ACHN (cell line): ENCODE measurements around the gene APEH.
A peak's percentile ranks its signal among the peaks of the same experiment; 100 is the strongest.

Experiments used
- DNase-seq: peaks from one replicate; pipeline ENCODE4 v3.0.0-alpha.2; 2015
- in situ Hi-C: cut with HindIII; loops from 2 replicates; pipeline ENCODE4 v1.10.0; 2017; ENCODE audit warnings: low sequenced_read_pairs, low pct_ligation_motif_present, low pct_unique_long_range_greater_than_20kb

The APEH gene

GRCh38 chr3:49718858-49719213, 44.7 kb downstream of the APEH start:
- in situ Hi-C loops: no loop called here
- DNase-seq: no peak

GRCh38 chr3:49719214-49719884, 45.2 kb downstream of the APEH start, which contains the start of gene AMIGO3:
Gene AMIGO3 (minus strand): TSS chr3:49719684. CDS start chr3:49719465, 219 bp downstream.
- peak; percentile 90 for DNase-seq
- in situ Hi-C loops: no loop called here

- no peak for DNase-seq
- in situ Hi-C loops: no loop called here
These were observed 46.9 kb downstream of the APEH start for GRCh38 chr3:49720855-49721595.

- no peak for DNase-seq
- in situ Hi-C loops: no loop called here
These were observed 47.4 kb downstream of the APEH start for GRCh38 chr3:49721596-49721895.

- in situ Hi-C loops: no loop called here
- DNase-seq: no peak
These were observed 48.0 kb downstream of the APEH start for GRCh38 chr3:49721896-49722781.

GRCh38 chr3:49722896-49723295, 48.7 kb downstream of the APEH start:
- no peak for DNase-seq
- in situ Hi-C loops: no loop called here

GRCh38 chr3:49723296-49723627, 49.1 kb downstream of the APEH start:
- in situ Hi-C loops: no loop called here
- DNase-seq: peak; percentile 31

GRCh38 chr3:49723628-49724551, 49.7 kb downstream of the APEH start, which contains the start of gene GMPPB:
Gene GMPPB (minus strand): TSS chr3:49723951. CDS start chr3:49723726, 225 bp downstream.
- peak; percentile 95 for DNase-seq
- in situ Hi-C loops: no loop called here

- in situ Hi-C loops: no loop called here
- DNase-seq: no peak
These were observed 50.4 kb downstream of the APEH start for GRCh38 chr3:49724586-49724985.

GRCh38 chr3:49725906-49726681, 51.9 kb downstream of the APEH start:
- no peak for DNase-seq
- in situ Hi-C loops: no loop called here

- in situ Hi-C loops: no loop called here
- no peak for DNase-seq
These were observed 53.2 kb downstream of the APEH start for GRCh38 chr3:49727154-49727923.

- in situ Hi-C loops: no loop called here
- no peak for DNase-seq
These were observed 53.8 kb downstream of the APEH start for GRCh38 chr3:49727924-49728361.

- no peak for DNase-seq
- in situ Hi-C loops: no loop called here
These were observed 55.9 kb downstream of the APEH start for GRCh38 chr3:49729966-49730609.

- in situ Hi-C loops: no loop called here
- DNase-seq: no peak
These were observed 58.4 kb downstream of the APEH start for GRCh38 chr3:49732597-49732996.

- DNase-seq: no peak
- in situ Hi-C loops: no loop called here
These were observed 59.4 kb downstream of the APEH start for GRCh38 chr3:49733551-49733950.
